Activated CD4-positive, alpha-beta T cell treated with anti-CD3 and anti-CD28 coated beads for 4 hours (primary cell): ENCODE measurements around the gene SERBP1.
"Not testable (repeated sequence)": the region's sequence is repeated elsewhere in the genome, so short reads cannot be mapped to it uniquely, and the experiment has no call there.

Experiments used
- DNase-seq, 2 donors: peaks; one replicate each; pipeline ENCODE4 v3.0.0-alpha.2; 2020

Gene SERBP1

GRCh38 chr1:67439277-67440029 is 9.3 kb upstream of the SERBP1 start:
- DNase-seq = no peak

- no peak for DNase-seq
Observed at GRCh38 chr1:67437961-67438360, 7.8 kb upstream of the SERBP1 start.

GRCh38 chr1:67436511-67437055 is 6.4 kb upstream of the SERBP1 start:
- DNase-seq = no peak

GRCh38 chr1:67434491-67434890 is 4.3 kb upstream of the SERBP1 start:
- DNase-seq = no peak

GRCh38 chr1:67433837-67434236 is 3.6 kb upstream of the SERBP1 start:
- DNase-seq = no peak

- DNase-seq = no peak
Observed at GRCh38 chr1:67432745-67433144, 2.5 kb upstream of the SERBP1 start.

- DNase-seq = no peak
Observed at GRCh38 chr1:67431869-67432578, 1.8 kb upstream of the SERBP1 start.

- no peak for DNase-seq
Observed at GRCh38 chr1:67431156-67431765, 1.1 kb upstream of the SERBP1 start.

- DNase-seq = peak; percentile 33 to 43
Observed at GRCh38 chr1:67429528-67430357, 459 bp downstream of the SERBP1 start.

- DNase-seq = peak; percentile 59 to 60
Observed at GRCh38 chr1:67429011-67429527, 1.1 kb downstream of the SERBP1 start.

GRCh38 chr1:67427947-67428346 is 2.3 kb downstream of the SERBP1 start:
- DNase-seq = no peak

GRCh38 chr1:67427465-67427864 is 2.7 kb downstream of the SERBP1 start:
- no peak for DNase-seq

- DNase-seq = no peak
Observed at GRCh38 chr1:67420835-67421492, 9.2 kb downstream of the SERBP1 start.

- DNase-seq = no peak
Observed at GRCh38 chr1:67418839-67419586, 11.2 kb downstream of the SERBP1 start.

- not testable (repeated sequence) for DNase-seq
Observed at GRCh38 chr1:67417733-67418132, 12.5 kb downstream of the SERBP1 start.

GRCh38 chr1:67415041-67415440 is 15.2 kb downstream of the SERBP1 start:
- no peak for DNase-seq

GRCh38 chr1:67414574-67414973 is 15.6 kb downstream of the SERBP1 start:
- DNase-seq = no peak

GRCh38 chr1:67413101-67413500 is 17.1 kb downstream of the SERBP1 start:
- not testable (repeated sequence) for DNase-seq

GRCh38 chr1:67408148-67408547 is 22.1 kb downstream of the SERBP1 start:
- no peak for DNase-seq

GRCh38 chr1:67407498-67407897 is 22.7 kb downstream of the SERBP1 start:
- DNase-seq = no peak
